ENCODE data around the gene GLIPR1.
"Not testable (repeated sequence)": the region's sequence is repeated elsewhere in the genome, so short reads cannot be mapped to it uniquely, and the experiment has no call there.

The GLIPR1 gene

GRCh38 chr12:75480469-75480949 lies at the start of gene GLIPR1:
Gene GLIPR1, plus strand, starts transcription at chr12:75480755. Its CDS starts 126 bp downstream, at chr12:75480881.
- DNase-seq (ENCODE audit: low read depth in 2 of 2) = peak; percentile 56 to 69

- DNase-seq (ENCODE audit: low read depth in 2 of 2) = no peak
These were observed 47.6 kb upstream of the GLIPR1 start for GRCh38 chr12:75432924-75433323.

- DNase-seq (ENCODE audit: low read depth in 2 of 2) = no peak
These were observed 43.0 kb upstream of the GLIPR1 start for GRCh38 chr12:75437564-75437963.

GRCh38 chr12:75438059-75438754 lies 42.3 kb upstream of the GLIPR1 start:
- DNase-seq (ENCODE audit: low read depth in 2 of 2) = no peak

GRCh38 chr12:75439048-75439447 lies 41.5 kb upstream of the GLIPR1 start:
- no peak for DNase-seq (ENCODE audit: low read depth in 2 of 2)

- DNase-seq (ENCODE audit: low read depth in 2 of 2) = no peak
These were observed 40.6 kb upstream of the GLIPR1 start for GRCh38 chr12:75439930-75440329.

- not testable (repeated sequence) for DNase-seq (ENCODE audit: low read depth in 2 of 2)
These were observed 38.7 kb upstream of the GLIPR1 start for GRCh38 chr12:75441687-75442449.

- DNase-seq (ENCODE audit: low read depth in 2 of 2) = not testable (repeated sequence)
These were observed 38.1 kb upstream of the GLIPR1 start for GRCh38 chr12:75442454-75442853.

GRCh38 chr12:75443709-75444108 lies 36.8 kb upstream of the GLIPR1 start:
- no peak for DNase-seq (ENCODE audit: low read depth in 2 of 2)

- no peak for DNase-seq (ENCODE audit: low read depth in 2 of 2)
These were observed 36.0 kb upstream of the GLIPR1 start for GRCh38 chr12:75444429-75445136.

- not testable (repeated sequence) for DNase-seq (ENCODE audit: low read depth in 2 of 2)
These were observed 35.4 kb upstream of the GLIPR1 start for GRCh38 chr12:75445137-75445507.

GRCh38 chr12:75446857-75447256 lies 33.7 kb upstream of the GLIPR1 start:
- DNase-seq (ENCODE audit: low read depth in 2 of 2) = no peak

- no peak for DNase-seq (ENCODE audit: low read depth in 2 of 2)
These were observed 32.7 kb upstream of the GLIPR1 start for GRCh38 chr12:75447691-75448393.

GRCh38 chr12:75452675-75453330 lies 27.8 kb upstream of the GLIPR1 start:
- no peak for DNase-seq (ENCODE audit: low read depth in 2 of 2)

GRCh38 chr12:75455839-75456238 lies 24.7 kb upstream of the GLIPR1 start:
- DNase-seq (ENCODE audit: low read depth in 2 of 2) = no peak

GRCh38 chr12:75457191-75457590 lies 23.4 kb upstream of the GLIPR1 start:
- no peak for DNase-seq (ENCODE audit: low read depth in 2 of 2)

GRCh38 chr12:75457866-75458265 lies 22.7 kb upstream of the GLIPR1 start:
- not testable (repeated sequence) for DNase-seq (ENCODE audit: low read depth in 2 of 2)

GRCh38 chr12:75459755-75460154 lies 20.8 kb upstream of the GLIPR1 start:
- no peak for DNase-seq (ENCODE audit: low read depth in 2 of 2)

- no peak for DNase-seq (ENCODE audit: low read depth in 2 of 2)
These were observed 20.4 kb upstream of the GLIPR1 start for GRCh38 chr12:75460204-75460603.

GRCh38 chr12:75471902-75472890 lies 8.4 kb upstream of the GLIPR1 start:
- no peak for DNase-seq (ENCODE audit: low read depth in 2 of 2)

Measured in stimulated activated CD4-positive, alpha-beta T cell treated with anti-CD3 and anti-CD28 coated beads, Interleukin-4, amount 100 ng/mL, for 48 hours (primary cell).